Measurements from ENCODE around the gene COX7B2. TPM values are rescaled to one million over a fixed set of nuclear protein-coding genes. Genes with fewer than 3 reads are reported as not detected.

Gene COX7B2
- total and polyA plus RNA-seq, 4 donors = not detected

GRCh38 chr4:46820154-46820553 lies 88.9 kb downstream of the COX7B2 start:
- H3K36me3 ChIP-seq (ENCODE audit: control insufficient read depth in 4 of 4, insufficient read depth in 3 of 4, low read depth in 1 of 4, low read length in 3 of 4) = no peaks in the 10 kb centered on the region
- no peak for DNase-seq (ENCODE audit: low spot score)
- no peak overlapping the region for H3K27ac ChIP-seq (ENCODE audit: low read depth in 1 of 2, low read length in 2 of 2)
- no peaks in the 10 kb centered on the region for H3K27me3 ChIP-seq (ENCODE audit: control insufficient read depth in 4 of 4, insufficient read depth in 4 of 4, low read length in 3 of 4)
- TF ChIP-seq EGR1 (IDR thresholded peaks at IDR 0.05; ENCODE audit: low read depth in 2 of 2) = no peak
- no peak for TF ChIP-seq SP1 (IDR thresholded peaks at IDR 0.05)
- no peak for TF ChIP-seq REST (IDR thresholded peaks at IDR 0.05)
- no peak for TF ChIP-seq JUND (IDR thresholded peaks at IDR 0.05)
- TF ChIP-seq HNF4A (conservative IDR thresholded peaks at IDR 0.05) = no peak
- no peak for TF ChIP-seq RAD21 (IDR thresholded peaks at IDR 0.05)
- TF ChIP-seq TAF1 (conservative IDR thresholded peaks at IDR 0.05) = no peak
- TF ChIP-seq HNF4G (IDR thresholded peaks at IDR 0.05) = no peak
- TF ChIP-seq RXRA (IDR thresholded peaks at IDR 0.05) = no peak
- TF ChIP-seq FOXA2 (IDR thresholded peaks at IDR 0.05) = no peak
- no peak for TF ChIP-seq ZBTB33 (IDR thresholded peaks at IDR 0.05)
- TF ChIP-seq MAX (IDR thresholded peaks at IDR 0.05) = no peak
- TF ChIP-seq GABPA (IDR thresholded peaks at IDR 0.05 in 1 of 2, conservative IDR thresholded peaks at IDR 0.05 in 1 of 2) = no peak
- 92% methylated on average over 6 of the region's 6 CpGs for WGBS
- H3K4me1 ChIP-seq (ENCODE audit: control insufficient read depth in 4 of 4, insufficient read depth in 4 of 4, low read length in 3 of 4) = no peaks in the 10 kb centered on the region
- no peak overlapping the region for H3K4me3 ChIP-seq (ENCODE audit: low read depth in 1 of 3, low read length in 3 of 3)
- H3K9ac ChIP-seq (ENCODE audit: low read depth in 1 of 2, low read length in 2 of 2) = no peak overlapping the region
- peaks cover 0 to 3% (median under 1%) of the 10 kb centered on the region in 4 donors for H3K9me3 ChIP-seq (ENCODE audit: control insufficient read depth in 4 of 4, low read length in 3 of 4)

- Histone ChIP-seq H3K36me3 (ENCODE audit: control insufficient read depth in 4 of 4, insufficient read depth in 3 of 4, low read depth in 1 of 4, low read length in 3 of 4) (no peaks in the 10 kb centered on the region), H3K27ac (ENCODE audit: low read depth in 1 of 2, low read length in 2 of 2) (no peak overlapping the region), H3K4me3 (ENCODE audit: low read depth in 1 of 3, low read length in 3 of 3) (no peak overlapping the region), H3K9me3 (ENCODE audit: control insufficient read depth in 4 of 4, low read length in 3 of 4) (peaks cover 0 to 1% (median 0%) of the 10 kb centered on the region in 4 donors), H3K4me1 (ENCODE audit: control insufficient read depth in 4 of 4, insufficient read depth in 4 of 4, low read length in 3 of 4) (no peaks in the 10 kb centered on the region), H3K9ac (ENCODE audit: low read depth in 1 of 2, low read length in 2 of 2) (no peak overlapping the region), H3K27me3 (ENCODE audit: control insufficient read depth in 4 of 4, insufficient read depth in 4 of 4, low read length in 3 of 4) (no peaks in the 10 kb centered on the region)
- TF ChIP-seq MAX (IDR thresholded peaks at IDR 0.05) (no peak), HNF4A (conservative IDR thresholded peaks at IDR 0.05) (no peak), SP1 (IDR thresholded peaks at IDR 0.05) (no peak), RXRA (IDR thresholded peaks at IDR 0.05) (no peak), RAD21 (IDR thresholded peaks at IDR 0.05) (no peak), NR2F2 (IDR thresholded peaks at IDR 0.05) (no peak), FOXA2 (IDR thresholded peaks at IDR 0.05) (no peak), TAF1 (conservative IDR thresholded peaks at IDR 0.05) (no peak), ATF3 (IDR thresholded peaks at IDR 0.05) (no peak), FOXA1 (IDR thresholded peaks at IDR 0.05) (no peak)
- no peak for DNase-seq (ENCODE audit: low spot score)
- WGBS = 96% methylated on average over 3 of the region's 3 CpGs
Measured at GRCh38 chr4:46819095-46819494, 90.0 kb downstream of the COX7B2 start.

Measured in liver (tissue), 9 donors.